H1 (cell line): Measurements from ENCODE around the gene PRRT1B. TPM values are rescaled to one million over a fixed set of nuclear protein-coding genes. Genes with fewer than 3 reads are reported as not detected.

Experiments
- CHD7 ChIP-seq: fragments of 300-600 bp; sonication (generic); IDR thresholded peaks from 2 replicates; pipeline ENCODE4 v1.7.1; 2012; ENCODE audit warnings: low read length, moderate library complexity, mild to moderate bottlenecking, inconsistent platforms; ENCODE audit not compliant: insufficient replicate concordance
- GABPA ChIP-seq: IDR thresholded peaks from 2 replicates; pipeline ENCODE4 v1.6.1; 2011; ENCODE audit warnings: mild to moderate bottlenecking, low read length, moderate library complexity, borderline replicate concordance; ENCODE audit not compliant: insufficient read depth
- RXRA ChIP-seq: IDR thresholded peaks from 2 replicates; pipeline ENCODE4 v1.6.1; 2011; ENCODE audit warnings: low read depth, mild to moderate bottlenecking, low read length, moderate library complexity; ENCODE audit not compliant: insufficient read depth
- polyA plus RNA-seq, 7 experiments: library from polyadenylated mRNA; depleted of rRNA in 3 of 7; stranded (reverse) in 5 of 7; unstranded in 2 of 7; fragments of >200 nt in 5 of 7; fragments of 200-250 nt in 2 of 7; gene quantifications; 1 replicate in 5 of 7; 2 replicates in 1 of 7; 4 replicates in 1 of 7; pipeline versions ENCODE4 v1.2.1 to v1.2.3, GENCODE V29; 2011 to 2013; ENCODE audit warnings: missing spikeins in 2 of 7, mixed read lengths in 2 of 7
- total RNA-seq: library from RNA; stranded (reverse); fragmentation: NEBNext Ultra II Directional; extraction: Animal tissue kit (Norgen Biotek cat#: 25700); gene quantifications from 2 replicates; pipeline ENCODE4 v1.2.1, GENCODE V29; 2021

PRRT1B gene
- total and polyA plus RNA-seq, 2 of the 8 experiments (the other 6 are each of a cell fraction or from before 2014, with no cell fraction given), result 0.30 to 1.2 TPM

GRCh38 chr9:131545003-131545785, at the start of gene PRRT1B (continued):
- TF ChIP-seq CHD7 (no peak), GABPA (peak; percentile 66), RXRA (no peak)
